ENCODE results near the gene SLC26A9.

SLC26A9 gene, protein sequence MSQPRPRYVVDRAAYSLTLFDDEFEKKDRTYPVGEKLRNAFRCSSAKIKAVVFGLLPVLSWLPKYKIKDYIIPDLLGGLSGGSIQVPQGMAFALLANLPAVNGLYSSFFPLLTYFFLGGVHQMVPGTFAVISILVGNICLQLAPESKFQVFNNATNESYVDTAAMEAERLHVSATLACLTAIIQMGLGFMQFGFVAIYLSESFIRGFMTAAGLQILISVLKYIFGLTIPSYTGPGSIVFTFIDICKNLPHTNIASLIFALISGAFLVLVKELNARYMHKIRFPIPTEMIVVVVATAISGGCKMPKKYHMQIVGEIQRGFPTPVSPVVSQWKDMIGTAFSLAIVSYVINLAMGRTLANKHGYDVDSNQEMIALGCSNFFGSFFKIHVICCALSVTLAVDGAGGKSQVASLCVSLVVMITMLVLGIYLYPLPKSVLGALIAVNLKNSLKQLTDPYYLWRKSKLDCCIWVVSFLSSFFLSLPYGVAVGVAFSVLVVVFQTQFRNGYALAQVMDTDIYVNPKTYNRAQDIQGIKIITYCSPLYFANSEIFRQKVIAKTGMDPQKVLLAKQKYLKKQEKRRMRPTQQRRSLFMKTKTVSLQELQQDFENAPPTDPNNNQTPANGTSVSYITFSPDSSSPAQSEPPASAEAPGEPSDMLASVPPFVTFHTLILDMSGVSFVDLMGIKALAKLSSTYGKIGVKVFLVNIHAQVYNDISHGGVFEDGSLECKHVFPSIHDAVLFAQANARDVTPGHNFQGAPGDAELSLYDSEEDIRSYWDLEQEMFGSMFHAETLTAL

DNA sequence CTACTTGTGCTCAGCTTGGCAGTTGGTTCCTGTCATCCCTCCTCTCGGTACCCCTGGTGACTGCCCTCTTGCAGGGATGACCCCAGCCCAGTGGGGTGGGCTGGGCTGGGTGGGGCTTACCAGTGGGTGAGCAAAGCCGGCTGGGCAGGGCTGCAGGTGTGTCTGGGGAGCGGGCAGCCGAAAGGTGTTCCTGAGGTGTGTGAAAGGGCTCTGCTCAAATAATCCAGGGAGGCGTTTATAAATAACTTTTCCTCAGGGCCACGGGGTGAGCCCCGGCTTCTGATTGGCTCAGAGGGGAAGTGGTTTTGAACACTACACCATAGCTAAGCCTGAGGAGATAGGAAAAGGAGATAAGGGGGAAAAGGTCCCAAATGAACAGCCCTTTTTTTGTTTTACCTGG lies at the start of gene SLC26A9:
TSS of gene SLC26A9 (minus strand) at position 212 of the 400 bp plus-strand sequence. CDS start 7,636 bp downstream, outside the sequence.
- H3K9me3 Mint-ChIP-seq, result no peaks in the 10 kb centered on the region
- H3K4me1 Mint-ChIP-seq (ENCODE audit: low read depth), result no peaks in the 10 kb centered on the region
- peaks cover 26% of the 10 kb centered on the region for H3K27me3 Mint-ChIP-seq
- H3K4me3 Mint-ChIP-seq, result no peak within 1 kb of the TSS
- H3K36me3 Mint-ChIP-seq (ENCODE audit: low read depth), result no peaks in the 10 kb centered on the region
- H3K27ac Mint-ChIP-seq, result no peak within 1 kb of the TSS

DNA sequence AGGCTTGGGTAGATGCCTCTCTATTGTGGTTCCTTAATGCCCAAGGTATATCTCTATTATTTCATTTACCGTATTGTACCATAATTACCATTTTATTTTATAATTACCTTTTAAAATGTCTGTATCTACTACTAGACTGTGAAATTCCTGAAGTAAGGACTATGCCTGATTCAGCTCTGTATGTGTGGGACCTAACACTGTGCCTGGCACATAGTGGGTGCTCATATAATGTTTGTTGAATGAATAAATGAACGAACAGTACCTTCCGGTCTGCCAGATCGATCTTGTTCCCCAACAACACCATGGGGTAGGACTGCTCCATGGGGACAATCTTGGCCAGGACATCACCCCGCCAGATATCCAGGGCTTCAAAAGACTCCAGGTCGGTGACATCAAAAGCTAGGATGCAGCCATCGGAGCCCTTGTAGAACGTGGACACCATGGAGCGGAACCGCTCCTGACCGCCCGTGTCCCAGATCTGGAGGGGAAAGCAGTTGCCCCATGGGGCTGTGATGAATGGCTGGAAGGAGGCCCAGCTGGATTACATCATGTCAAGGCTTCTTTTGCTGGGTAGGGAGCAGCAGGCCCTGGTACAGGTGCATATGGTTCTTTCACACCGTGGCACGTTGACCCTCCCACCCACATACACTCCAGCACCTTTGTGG lies 49.1 kb upstream of the SLC26A9 start:
- no peak overlapping the region for H3K27ac Mint-ChIP-seq
- H3K27me3 Mint-ChIP-seq, result peaks cover 18% of the 10 kb centered on the region
- peaks cover 4% of the 10 kb centered on the region for H3K4me1 Mint-ChIP-seq (ENCODE audit: low read depth)
- H3K4me3 Mint-ChIP-seq, result no peak overlapping the region
- no peaks in the 10 kb centered on the region for H3K36me3 Mint-ChIP-seq (ENCODE audit: low read depth)
- H3K9me3 Mint-ChIP-seq, result no peaks in the 10 kb centered on the region

DNA sequence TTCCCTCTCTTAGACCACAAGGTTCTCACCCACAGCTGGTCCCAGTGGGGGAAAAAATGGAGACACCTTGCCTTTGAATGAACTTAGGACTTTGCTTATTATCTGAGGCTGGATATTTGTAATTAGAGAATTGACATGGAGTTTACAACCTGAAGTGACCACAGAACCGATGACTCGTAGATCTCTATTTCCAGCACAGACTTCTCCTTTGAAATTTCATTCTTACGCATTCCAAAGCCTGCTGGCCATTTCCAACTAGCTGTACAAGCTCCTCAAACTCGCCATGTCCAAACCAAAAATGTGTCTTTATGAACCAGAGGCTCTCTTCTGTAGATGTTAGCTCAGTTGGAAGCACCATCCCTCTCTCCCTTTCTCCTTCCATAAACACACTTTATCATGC lies 48.0 kb upstream of the SLC26A9 start:
- peaks cover 13% of the 10 kb centered on the region for H3K27me3 Mint-ChIP-seq
- no peaks in the 10 kb centered on the region for H3K4me1 Mint-ChIP-seq (ENCODE audit: low read depth)
- H3K9me3 Mint-ChIP-seq, result no peaks in the 10 kb centered on the region
- H3K36me3 Mint-ChIP-seq (ENCODE audit: low read depth), result no peaks in the 10 kb centered on the region
- no peak overlapping the region for H3K27ac Mint-ChIP-seq
- no peak overlapping the region for H3K4me3 Mint-ChIP-seq

DNA sequence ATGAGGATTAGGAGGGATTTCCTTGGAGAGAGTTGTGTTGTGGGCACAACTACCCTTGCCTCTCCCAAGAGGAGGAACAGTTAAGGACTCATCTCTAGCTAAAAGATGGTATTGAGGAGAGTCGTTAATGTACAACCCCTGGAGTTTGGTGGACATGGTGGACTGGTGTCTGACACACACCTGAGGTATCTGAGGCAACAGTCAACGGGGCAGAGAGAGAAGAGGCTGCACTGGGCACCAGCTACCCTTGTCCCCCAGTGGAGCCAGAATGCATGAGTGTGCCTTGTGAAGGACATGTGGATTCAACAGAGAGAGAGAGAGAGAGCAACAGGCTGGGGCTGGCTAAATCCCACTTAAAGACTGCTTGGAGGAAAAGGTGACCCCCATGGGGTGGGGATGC lies 47.0 kb upstream of the SLC26A9 start:
- H3K4me1 Mint-ChIP-seq (ENCODE audit: low read depth), result no peaks in the 10 kb centered on the region
- no peak overlapping the region for H3K27ac Mint-ChIP-seq
- no peaks in the 10 kb centered on the region for H3K9me3 Mint-ChIP-seq
- H3K4me3 Mint-ChIP-seq, result no peak overlapping the region
- H3K27me3 Mint-ChIP-seq, result peaks cover 13% of the 10 kb centered on the region
- H3K36me3 Mint-ChIP-seq (ENCODE audit: low read depth), result no peaks in the 10 kb centered on the region

DNA sequence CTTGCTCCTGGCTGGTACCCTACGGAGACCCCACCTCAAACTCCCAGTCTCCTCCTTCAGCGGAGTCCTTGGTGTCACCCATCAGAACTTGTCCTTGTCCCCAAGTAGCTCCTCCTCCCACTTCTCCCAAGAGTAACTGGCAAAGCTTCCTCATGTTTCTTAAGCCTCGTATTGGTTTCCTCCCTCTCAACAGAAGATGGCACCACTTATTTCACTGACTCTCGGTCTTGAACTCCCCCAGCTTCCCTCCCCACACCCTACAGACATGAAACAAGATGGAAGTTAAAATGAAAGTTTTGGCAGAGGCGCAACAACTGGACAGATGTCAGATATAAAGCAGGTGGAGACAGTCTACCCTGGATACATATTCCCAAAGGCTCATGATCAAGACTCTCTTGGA lies 46.5 kb upstream of the SLC26A9 start:
- H3K27me3 Mint-ChIP-seq, result peaks cover 13% of the 10 kb centered on the region
- no peak overlapping the region for H3K4me3 Mint-ChIP-seq
- H3K4me1 Mint-ChIP-seq (ENCODE audit: low read depth), result no peaks in the 10 kb centered on the region
- no peaks in the 10 kb centered on the region for H3K9me3 Mint-ChIP-seq
- H3K27ac Mint-ChIP-seq, result no peak overlapping the region
- H3K36me3 Mint-ChIP-seq (ENCODE audit: low read depth), result no peaks in the 10 kb centered on the region

DNA sequence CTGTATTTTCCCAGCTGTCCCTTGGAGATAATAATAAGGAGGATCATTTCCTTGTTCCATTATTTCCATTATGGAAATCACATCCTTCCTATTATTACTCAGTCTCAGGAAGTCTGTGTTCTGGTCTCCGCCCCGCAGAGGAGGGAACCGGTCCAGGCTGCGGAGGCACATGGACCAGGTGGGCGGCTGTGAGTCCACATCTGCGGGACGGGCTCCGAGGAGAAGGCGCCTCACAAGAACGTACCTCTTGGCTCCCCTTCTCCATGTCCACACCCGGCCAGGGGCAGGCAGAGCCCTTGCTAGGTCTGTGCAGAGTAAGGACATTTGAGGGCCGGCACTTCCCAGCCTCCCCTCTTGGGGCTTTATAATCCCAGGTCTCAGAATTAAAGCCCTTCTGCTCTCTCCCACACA lies 45.3 kb upstream of the SLC26A9 start:
- Mint-ChIP-seq H3K27ac (no peak overlapping the region), H3K27me3 (peaks cover 13% of the 10 kb centered on the region), H3K4me3 (no peak overlapping the region), H3K36me3 (ENCODE audit: low read depth) (no peaks in the 10 kb centered on the region), H3K4me1 (ENCODE audit: low read depth) (no peaks in the 10 kb centered on the region), H3K9me3 (no peaks in the 10 kb centered on the region)

DNA sequence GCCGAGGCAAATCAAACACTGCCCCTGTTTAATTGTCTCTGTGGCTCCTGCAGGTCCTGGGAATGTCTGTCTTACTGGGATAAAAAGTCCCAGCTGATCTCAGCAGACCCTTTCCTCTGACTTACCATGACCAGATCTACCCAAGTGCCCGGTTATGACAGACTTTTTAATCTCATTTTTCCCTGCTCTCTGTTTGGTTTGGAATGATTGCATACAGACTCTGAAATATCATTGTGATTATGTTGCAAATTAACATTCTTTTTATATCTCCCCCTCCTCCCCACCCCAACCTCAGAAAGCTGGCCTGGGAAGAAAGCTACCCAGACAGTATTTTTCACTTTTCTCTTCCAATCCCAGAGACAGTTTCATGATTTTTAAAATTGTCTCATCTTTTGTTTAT lies 43.6 kb upstream of the SLC26A9 start:
- Mint-ChIP-seq H3K4me3 (no peak overlapping the region), H3K4me1 (ENCODE audit: low read depth) (no peaks in the 10 kb centered on the region), H3K9me3 (no peaks in the 10 kb centered on the region), H3K27ac (no peak overlapping the region), H3K27me3 (peaks cover 11% of the 10 kb centered on the region), H3K36me3 (ENCODE audit: low read depth) (no peaks in the 10 kb centered on the region)

DNA sequence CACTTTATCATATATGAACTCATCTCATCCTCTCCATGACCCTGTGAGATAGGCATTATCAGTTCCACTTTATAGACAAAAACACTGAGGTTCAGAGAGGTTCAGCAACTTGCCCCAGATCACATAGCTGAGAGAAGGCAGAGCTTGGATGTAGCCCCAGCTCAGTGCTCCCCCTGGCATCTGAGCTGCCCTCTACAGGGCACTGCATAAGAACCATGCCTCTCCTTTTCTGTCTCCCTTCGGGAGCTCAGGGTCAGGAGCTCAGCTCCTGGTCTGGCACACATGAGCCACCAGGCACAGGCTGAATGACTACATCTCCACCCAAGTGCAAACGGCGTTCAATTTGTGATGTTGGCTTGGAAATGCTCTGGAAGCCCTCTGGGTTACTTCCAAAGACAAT lies 43.0 kb upstream of the SLC26A9 start:
- Mint-ChIP-seq H3K27me3 (peaks cover 5% of the 10 kb centered on the region), H3K4me3 (no peak overlapping the region), H3K4me1 (ENCODE audit: low read depth) (no peaks in the 10 kb centered on the region), H3K27ac (no peak overlapping the region), H3K36me3 (ENCODE audit: low read depth) (no peaks in the 10 kb centered on the region), H3K9me3 (no peaks in the 10 kb centered on the region)

DNA sequence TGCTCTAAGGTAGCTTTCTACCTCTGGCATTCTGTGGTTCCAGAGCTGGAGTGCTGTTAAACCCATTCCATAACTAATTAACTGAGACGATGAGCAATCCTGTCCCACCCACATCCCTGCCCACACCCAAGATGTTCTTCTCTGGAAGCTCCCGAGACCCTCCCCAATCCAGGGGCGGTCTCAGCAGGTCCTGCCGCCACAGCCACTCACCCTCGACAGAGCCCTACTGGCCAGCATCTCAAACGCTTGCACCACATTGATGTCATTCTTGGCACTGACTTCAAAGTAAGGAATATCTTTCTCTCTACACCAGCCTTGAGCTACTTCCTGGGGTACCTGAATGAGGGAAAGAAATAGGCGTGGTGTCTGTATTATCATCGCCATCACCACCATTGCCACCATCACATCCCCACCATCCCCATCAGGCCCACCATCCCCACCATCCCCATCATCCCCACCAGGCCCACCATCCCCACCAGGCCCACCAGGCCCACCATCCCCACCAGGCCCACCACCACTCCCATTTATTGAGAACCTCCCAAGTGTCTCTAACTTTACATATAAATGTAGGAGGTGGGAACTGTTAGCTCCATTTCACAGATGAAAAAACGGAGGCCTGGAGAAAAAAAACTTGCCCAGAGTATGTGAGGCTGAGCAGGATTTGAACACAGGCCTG lies 42.2 kb upstream of the SLC26A9 start:
- H3K4me1 Mint-ChIP-seq (ENCODE audit: low read depth), result no peaks in the 10 kb centered on the region
- H3K36me3 Mint-ChIP-seq (ENCODE audit: low read depth), result no peaks in the 10 kb centered on the region
- no peak overlapping the region for H3K27ac Mint-ChIP-seq
- no peak overlapping the region for H3K4me3 Mint-ChIP-seq
- H3K27me3 Mint-ChIP-seq, result peaks cover 3% of the 10 kb centered on the region
- H3K9me3 Mint-ChIP-seq, result no peaks in the 10 kb centered on the region

DNA sequence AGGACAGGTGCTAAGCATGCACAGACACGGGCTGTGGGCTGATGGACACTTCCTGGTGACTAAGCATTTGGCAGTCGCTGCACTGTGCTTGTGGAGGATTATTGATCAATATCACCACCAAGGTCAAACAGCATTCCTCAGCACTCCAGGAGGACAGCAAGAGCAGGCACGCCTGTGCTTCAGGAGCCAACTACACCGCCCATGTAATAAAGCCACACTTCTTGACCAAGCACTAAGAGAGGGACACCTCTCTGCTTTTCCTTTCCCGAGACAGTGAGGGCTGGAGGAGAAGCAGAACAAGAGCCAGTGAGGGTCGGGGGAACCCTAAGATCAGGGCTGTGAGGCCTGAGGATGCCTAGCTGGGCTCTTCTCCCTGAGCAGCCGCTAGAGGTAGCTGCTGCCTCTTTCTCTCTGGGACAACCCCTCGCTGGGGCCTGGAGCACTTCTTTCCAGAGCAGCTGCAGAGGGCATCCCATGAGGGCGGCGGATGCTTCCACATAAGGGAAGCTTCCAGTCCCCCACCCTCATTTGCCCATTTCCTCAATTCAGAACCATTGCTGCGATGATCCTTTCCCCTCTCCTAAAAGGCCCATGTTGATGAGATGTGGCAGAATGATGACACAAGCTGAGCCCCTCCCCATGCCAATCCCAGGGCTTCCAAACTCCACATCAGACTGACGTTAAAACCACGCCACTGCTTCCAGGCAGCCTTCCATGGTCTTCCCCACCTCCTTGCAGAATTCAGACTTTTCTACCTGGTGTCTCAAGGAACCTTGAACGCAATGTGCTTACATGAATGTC lies 40.9 kb upstream of the SLC26A9 start:
- Mint-ChIP-seq H3K4me1 (ENCODE audit: low read depth) (no peaks in the 10 kb centered on the region), H3K36me3 (ENCODE audit: low read depth) (no peaks in the 10 kb centered on the region), H3K4me3 (no peak overlapping the region), H3K27me3 (no peaks in the 10 kb centered on the region), H3K9me3 (no peaks in the 10 kb centered on the region), H3K27ac (no peak overlapping the region)

DNA sequence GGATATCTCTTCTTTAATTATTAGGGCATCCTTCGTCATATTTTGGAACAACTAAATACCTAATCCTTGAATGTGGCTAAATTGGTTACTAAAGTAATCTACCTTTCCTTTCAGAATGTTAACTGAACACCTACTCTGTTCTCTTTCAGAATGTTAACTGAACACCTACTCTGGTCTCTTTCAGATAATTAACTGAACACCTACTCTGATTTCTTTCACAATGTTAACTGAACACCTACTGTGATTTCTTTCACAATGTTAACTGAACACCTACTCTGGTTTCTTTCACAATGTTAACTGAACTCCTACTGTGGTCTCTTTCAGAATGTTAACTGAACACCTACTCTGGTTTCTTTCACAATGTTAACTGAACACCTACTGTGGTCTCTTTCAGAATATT lies 38.0 kb upstream of the SLC26A9 start:
- H3K4me3 Mint-ChIP-seq, result no peak overlapping the region
- H3K27me3 Mint-ChIP-seq, result no peaks in the 10 kb centered on the region
- H3K36me3 Mint-ChIP-seq (ENCODE audit: low read depth), result no peaks in the 10 kb centered on the region
- no peak overlapping the region for H3K27ac Mint-ChIP-seq
- no peaks in the 10 kb centered on the region for H3K9me3 Mint-ChIP-seq
- H3K4me1 Mint-ChIP-seq (ENCODE audit: low read depth), result no peaks in the 10 kb centered on the region

DNA sequence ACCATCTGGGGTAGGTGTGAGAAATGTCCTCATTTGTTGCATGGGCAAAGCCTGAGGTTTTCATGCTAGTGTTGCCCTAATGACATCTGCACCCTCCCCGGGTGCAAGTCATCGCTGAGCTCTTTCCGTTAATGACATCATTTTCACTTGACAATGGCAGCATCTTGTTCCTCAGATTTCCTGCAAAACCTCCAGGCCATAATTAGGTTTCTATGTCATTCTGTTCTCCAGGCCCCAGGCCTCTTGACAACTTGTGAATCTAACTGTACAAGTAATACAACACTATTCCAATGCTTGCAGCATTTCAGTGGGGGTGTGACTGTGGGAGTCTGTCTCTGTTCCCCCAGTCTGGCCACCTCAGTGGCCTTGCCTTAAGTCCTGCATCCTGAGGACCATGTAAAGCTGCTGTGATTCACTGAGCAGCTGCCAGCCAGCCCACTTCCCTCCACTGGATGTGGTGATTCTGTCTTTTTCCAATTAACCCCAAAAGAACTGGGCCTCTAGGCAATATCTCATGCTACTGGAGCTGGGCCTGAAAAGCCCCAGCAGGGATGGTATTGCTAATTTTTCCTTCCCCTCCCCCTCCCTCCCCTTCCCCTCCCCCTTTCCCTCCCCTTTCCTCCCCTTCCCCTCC lies 37.1 kb upstream of the SLC26A9 start:
- Mint-ChIP-seq H3K27ac (no peak overlapping the region), H3K27me3 (no peaks in the 10 kb centered on the region), H3K4me3 (no peak overlapping the region), H3K36me3 (ENCODE audit: low read depth) (no peaks in the 10 kb centered on the region), H3K9me3 (no peaks in the 10 kb centered on the region), H3K4me1 (ENCODE audit: low read depth) (no peaks in the 10 kb centered on the region)

DNA sequence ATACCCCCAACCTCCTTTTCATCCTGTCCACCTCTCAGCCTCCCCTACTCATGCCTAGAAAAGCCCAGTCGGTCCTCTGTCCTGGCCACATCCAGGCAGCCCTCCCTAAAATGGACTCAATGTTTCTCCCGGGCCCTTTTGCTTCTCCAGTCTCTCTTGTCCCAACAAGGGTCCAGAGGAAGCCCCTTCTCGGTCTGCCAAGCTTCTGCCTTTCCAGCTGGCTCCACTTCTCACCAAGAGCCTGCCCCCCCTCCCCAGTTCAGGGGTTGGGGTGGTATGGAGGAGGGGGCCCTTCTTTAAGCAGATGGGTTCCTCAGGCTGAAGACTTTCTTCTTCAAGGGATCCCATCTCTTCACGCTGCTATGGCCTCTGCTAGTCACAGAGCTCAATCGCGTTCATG lies 36.0 kb upstream of the SLC26A9 start:
- Mint-ChIP-seq H3K27me3 (no peaks in the 10 kb centered on the region), H3K4me1 (ENCODE audit: low read depth) (no peaks in the 10 kb centered on the region), H3K9me3 (peaks cover 10% of the 10 kb centered on the region), H3K4me3 (no peak overlapping the region), H3K36me3 (ENCODE audit: low read depth) (no peaks in the 10 kb centered on the region), H3K27ac (no peak overlapping the region)

DNA sequence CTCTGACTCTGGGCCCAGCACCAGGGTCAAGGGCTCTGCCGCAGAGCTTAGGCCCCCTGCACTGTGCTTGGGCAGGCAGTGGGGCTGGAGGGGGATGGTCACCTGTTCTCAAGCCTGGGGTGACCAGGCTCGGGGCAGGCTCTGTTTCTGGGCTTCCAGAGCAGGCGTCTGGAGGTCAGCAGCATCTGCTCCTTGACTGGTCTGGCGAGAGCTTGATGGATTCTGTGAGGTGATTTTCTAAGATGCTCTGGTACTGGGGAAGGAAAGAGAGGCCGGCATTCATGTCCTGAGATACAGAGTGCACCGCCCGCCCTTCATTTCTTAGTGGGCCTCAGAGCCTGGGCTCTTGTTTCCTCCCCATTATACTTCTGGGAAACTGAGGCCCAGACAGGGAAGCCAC lies 35.4 kb upstream of the SLC26A9 start:
- Mint-ChIP-seq H3K4me3 (no peak overlapping the region), H3K27ac (no peak overlapping the region), H3K36me3 (ENCODE audit: low read depth) (no peaks in the 10 kb centered on the region), H3K4me1 (ENCODE audit: low read depth) (no peaks in the 10 kb centered on the region), H3K9me3 (peaks cover 16% of the 10 kb centered on the region), H3K27me3 (no peaks in the 10 kb centered on the region)

All from stimulated activated naive CD8-positive, alpha-beta T cell treated with anti-CD3 and anti-CD28 coated beads, Interleukin-15, Interleukin-2, amounts not matched to agents 100 ng/mL and 50 ng/mL, for 24 hours (primary cell).